HG02884 (cell line): ENCODE measurements around the gene IER2.
"Not testable (repeated sequence)": the region's sequence is repeated elsewhere in the genome, so short reads cannot be mapped to it uniquely, and the experiment has no call there.

Source experiments
- ATAC-seq: cut with Tn5 transposase; IDR thresholded peaks from one replicate; pipeline ENCODE4 v1.9.1; 2021; ENCODE audit warnings: mild to moderate bottlenecking, moderate library complexity; ENCODE audit not compliant: unreplicated experiment

The IER2 gene

GRCh38 chr19:13190781-13191540 lies 40.8 kb downstream of the IER2 start:
- ATAC-seq: no peak

DNA sequence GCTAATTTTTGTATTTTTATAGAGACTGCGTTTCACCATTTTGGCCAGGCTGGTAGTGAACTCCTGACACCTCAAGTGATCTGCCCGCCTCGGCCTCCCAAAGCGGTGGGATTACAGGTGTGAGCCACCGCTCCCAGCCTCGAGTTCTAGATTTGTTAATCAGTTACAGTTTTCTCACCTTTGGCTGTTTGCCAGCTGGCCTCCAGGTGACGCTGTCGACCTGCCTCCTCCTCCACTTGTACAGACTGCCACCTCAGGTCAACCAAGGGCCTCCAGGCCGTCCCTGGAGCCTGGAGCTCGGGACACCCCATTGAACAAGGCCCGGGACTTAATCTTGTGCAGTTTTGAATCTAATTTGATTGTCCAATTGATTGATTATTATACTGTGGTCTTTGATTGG lies 45.5 kb downstream of the IER2 start:
- no peak for ATAC-seq

GRCh38 chr19:13198634-13199033 lies 48.4 kb downstream of the IER2 start:
- ATAC-seq: no peak

- not testable (repeated sequence) for ATAC-seq
Observed at GRCh38 chr19:13202112-13202511, 51.9 kb downstream of the IER2 start.
